ENCODE measurements around the gene GPM6B.

GPM6B gene

DNA sequence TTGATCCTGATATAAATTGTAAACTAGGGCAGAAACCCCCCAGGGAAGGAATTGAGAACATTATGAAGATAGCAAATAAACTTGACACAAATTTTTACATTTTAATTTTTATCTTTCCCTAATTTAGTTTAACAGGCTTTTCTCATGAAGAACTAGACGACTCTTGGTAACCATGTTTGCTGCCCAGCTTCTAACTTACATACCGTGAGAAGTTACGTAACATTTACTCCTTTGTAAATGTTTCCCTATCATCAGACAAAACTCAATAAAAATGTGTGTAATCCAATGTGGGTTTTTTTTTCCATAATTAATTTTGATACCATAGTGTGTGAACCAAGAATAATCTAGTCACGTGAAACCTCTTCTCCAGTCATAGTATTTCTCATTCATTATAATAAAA, 48.0 kb downstream of the GPM6B start:
- no peak for DNase-seq (ENCODE audit: low read depth in 2 of 2)

DNA sequence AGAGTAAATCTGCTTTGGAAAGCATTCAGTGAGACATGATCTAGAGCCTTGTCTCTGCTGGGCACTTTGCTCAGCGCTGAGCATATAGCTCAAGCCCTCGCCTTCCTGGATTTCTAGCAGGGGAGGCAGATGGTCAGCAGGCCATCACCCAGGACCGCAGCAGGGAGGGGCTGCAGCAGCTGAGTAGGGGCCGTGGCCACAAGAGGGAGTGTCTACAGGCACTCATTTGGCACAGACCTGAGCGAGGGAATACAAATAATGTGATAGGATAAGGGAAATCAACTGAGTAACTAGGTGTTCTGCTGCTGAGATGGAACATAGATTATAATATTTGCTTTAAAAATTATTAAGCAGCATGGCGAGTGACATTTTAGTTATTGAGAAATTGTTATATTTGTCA, 52.1 kb downstream of the GPM6B start:
- DNase-seq (ENCODE audit: low read depth in 2 of 2), result no peak

DNA sequence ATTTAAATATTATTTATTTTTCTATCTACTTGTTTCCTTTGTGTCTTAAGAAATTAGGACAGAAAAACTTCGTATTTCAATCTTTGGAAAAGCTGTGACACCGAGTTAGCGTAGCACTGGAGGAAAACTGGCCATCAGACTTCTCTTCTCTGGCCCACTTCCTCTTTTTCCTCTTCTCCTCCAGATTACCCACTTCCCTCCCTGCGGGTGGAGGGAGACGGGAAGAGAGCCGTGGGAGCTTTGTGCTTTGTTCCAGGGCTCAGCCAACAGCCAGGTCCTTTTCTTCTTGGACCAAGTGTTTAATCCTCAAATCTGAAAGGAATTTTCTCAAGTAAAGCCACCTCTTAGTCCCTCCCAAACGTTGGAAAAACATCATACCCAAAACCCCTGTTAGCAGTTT, 52.6 kb downstream of the GPM6B start:
- no peak for DNase-seq (ENCODE audit: low read depth in 2 of 2)

DNA sequence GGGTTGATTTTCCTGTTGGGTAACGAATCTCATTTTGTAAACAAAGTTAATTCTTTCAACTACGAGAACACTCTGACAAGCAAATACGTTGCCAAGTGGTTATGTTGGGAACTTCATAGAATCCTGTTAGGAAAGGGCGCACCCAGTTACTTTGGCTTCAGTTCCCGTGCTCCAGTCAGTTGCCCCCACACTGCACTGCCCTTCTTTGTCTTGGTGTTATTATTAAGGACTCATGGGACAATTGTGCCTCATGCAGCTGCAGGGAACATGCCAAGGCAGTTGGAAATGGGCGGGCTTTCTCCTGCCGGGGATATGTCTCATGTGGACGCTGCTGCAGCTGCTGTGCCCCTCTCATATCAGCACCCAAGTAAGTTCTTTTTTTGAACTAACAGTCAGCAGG, 53.4 kb downstream of the GPM6B start:
- DNase-seq (ENCODE audit: low read depth in 2 of 2), result no peak

DNA sequence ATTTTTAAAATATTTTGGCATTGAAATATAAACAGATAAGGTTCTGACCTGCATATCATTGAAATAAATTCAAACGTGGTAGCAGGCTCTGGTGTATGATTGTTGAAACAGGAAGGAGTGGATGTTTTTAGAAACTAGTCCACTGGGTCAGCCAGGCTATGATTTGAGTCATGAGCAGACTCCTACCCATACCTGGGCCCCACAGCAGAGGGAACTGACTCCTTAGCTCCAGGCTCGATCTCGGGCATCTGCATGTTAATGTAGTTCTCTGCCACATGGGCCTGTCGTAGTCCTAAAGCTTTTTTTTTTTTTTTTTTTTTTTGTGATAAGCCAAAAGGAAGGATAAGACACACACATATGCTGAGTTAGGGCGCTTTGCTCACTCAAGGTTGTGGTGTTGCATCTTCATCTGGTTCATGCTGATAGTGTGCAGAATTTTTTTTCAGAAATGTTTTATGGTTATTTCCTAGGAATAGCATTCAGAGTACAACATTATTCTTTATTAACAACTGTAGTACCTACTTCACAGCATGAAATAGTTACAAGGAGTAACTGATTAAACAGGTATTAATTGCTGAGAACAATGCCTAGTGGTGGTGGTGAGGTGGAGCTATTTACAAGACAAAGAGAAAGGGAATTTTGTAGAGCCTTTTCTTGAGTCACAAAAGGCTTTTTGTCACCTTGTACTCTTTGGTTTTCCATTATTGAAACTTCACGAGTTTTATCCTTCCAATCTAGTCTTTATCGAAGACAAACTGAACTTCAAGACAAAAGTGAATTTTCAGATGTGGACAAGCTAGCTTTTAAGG, 55.1 kb downstream of the GPM6B start:
- no peak for DNase-seq (ENCODE audit: low read depth in 2 of 2)

DNA sequence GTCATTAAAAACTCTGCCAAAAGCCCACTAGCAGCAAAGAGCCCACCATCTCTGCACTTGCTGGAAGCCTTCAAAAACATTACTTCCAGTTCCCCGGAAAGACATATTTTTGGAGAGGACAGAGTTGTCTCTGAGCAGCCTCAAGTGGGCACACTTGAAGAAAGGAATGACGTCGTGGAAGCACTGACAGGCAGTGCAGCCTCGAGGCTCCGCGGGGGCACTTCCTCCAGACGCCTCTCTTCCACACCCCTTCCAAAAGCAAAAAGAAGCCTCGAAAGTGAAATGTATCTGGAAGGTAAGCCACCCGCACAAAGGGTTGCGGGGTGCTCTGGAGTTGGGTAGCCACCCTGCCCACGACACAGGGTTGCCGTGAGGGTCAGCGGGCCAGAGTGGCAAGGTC, 56.5 kb downstream of the GPM6B start:
- no peak for DNase-seq (ENCODE audit: low read depth in 2 of 2)

DNA sequence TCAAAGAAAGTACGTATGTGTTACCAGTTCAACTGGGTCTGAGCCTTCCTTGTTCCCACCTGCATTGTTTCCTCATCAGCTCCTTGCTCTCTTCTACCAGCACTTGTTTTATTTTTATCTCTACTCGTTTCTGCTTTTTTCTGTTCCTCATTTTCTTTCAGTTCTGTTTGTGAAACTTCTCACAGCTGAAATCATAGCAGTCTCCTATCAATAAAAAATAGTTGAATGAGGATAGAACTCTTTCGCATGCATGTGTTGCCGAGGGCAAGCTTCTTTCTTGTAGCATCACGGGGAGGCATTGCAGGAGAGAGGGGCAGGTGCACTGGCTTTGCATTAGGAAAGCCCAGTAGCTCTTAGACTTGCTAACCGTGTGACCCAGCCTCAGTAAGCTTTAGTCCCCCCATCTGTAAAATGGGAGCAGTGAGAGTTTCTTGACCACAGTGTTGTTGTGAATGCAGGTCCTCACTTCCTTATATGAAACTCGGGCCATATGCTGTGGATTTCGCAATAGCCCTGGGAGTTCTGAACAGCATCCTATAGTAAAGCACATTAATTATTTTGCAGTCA, 57.7 kb downstream of the GPM6B start:
- no peak for DNase-seq (ENCODE audit: low read depth in 2 of 2)

DNA sequence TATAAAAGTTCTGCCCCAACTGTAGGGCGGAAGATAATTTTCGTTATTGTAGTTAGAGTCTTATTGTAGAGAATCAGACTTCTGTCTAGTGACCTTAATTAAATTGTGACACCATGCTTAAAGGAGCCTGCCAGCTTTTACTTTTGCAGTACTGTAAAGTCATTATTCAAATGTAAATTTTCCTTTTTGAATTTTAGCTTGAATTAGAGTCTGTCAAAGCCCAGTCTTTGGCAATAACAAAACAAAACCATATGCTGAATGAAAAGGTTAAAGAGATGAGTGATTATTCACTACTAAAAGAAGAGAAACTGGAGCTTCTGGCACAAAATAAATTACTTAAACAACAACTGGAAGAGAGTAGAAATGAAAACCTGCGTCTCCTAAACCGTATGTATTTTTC, 60.5 kb downstream of the GPM6B start:
- DNase-seq (ENCODE audit: low read depth in 2 of 2), result no peak

DNA sequence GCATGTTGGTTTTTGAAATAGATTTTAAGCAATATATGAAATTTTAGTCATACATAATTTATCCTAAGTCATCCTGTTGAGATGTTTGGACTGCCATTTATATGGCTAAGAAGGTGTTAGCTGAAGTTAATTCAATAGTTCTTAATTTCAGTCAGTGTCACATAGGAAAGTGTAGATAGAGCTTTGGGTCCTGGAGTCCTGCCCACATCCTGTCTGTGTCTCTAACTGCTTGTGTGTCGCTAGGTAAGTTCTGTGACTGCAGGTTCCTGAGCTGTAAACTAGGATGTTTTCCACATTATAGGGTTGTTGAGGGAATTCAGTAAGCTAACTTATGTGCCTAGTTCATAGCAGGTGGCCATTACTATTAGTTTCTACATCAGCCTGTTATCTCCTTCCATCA, 61.6 kb downstream of the GPM6B start:
- no peak for DNase-seq (ENCODE audit: low read depth in 2 of 2)

DNA sequence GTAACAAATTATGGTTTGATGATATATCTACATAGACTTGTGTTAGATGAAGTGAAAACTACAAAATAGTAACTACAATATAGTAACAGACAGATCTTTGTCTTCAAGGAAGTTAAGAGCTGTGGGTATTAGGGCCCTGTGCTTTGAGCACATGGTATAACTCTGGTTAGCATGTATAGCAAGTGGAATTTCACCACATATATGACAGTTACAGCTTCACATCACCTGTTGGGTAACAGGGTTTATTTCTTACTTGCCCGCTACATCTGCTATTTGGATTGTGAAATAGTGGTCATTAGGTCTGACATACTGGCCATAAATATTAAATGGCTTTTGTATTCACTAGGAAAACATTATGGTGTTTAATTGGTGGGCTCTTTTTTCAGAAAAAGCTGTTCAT, 62.1 kb downstream of the GPM6B start:
- DNase-seq (ENCODE audit: low read depth in 2 of 2), result no peak

DNA sequence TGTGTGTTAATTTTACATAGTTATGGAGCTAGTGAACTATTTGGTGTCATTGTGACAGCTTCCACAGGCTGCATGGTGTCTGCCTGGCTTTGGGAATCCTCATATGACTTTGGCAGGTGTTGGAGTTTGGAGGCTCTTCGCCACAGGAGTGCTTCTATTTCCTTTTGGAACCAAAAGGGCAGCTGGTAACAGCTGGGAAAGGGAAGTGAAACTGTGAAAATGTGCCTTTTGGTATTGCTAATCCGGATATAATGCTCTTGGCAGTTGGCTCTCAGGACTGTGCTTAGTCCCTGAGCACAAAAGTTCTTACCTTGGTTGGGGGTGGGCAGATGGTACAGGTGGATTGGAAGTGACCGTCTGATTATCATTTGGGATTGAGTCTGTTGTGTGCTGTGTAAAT, 64.2 kb downstream of the GPM6B start:
- DNase-seq (ENCODE audit: low read depth in 2 of 2), result no peak

DNA sequence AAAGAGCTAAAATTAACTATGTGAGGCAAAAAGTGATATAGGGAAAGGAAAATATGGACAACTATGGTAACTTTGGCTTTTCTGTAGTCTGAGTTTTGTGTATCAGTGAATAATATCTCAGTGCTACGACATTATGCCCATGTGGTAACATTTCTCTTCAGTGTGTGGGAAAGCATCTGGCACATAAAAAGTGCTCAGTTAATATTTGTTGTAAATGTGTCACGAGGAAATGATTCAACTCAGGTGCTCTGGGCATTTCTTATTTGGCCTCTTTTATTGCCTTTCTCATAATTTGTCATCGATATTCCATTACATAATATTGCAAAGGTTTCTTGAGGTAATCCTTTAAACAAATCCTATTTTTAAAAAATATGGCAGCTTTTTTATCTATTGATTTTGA, 64.8 kb downstream of the GPM6B start:
- DNase-seq (ENCODE audit: low read depth in 2 of 2), result no peak

DNA sequence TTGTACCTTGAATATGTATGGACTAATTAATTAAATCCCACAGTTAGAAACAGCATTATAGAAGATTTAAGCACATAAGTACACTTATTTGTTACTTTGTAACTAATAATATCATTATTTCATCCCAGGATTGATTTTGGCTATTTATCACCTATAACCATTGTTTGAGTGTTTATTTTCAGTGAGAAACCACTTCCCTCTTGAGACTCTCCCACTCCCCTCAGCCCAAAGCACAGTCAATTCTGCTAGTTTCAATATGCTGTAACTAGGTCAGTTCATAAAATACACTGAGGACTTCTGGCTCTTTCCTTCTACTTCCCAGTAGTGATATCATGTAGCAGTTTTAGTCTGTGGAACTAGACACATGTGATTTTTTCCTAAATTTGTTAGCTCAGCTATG, 66.1 kb downstream of the GPM6B start:
- no peak for DNase-seq (ENCODE audit: low read depth in 2 of 2)

DNA sequence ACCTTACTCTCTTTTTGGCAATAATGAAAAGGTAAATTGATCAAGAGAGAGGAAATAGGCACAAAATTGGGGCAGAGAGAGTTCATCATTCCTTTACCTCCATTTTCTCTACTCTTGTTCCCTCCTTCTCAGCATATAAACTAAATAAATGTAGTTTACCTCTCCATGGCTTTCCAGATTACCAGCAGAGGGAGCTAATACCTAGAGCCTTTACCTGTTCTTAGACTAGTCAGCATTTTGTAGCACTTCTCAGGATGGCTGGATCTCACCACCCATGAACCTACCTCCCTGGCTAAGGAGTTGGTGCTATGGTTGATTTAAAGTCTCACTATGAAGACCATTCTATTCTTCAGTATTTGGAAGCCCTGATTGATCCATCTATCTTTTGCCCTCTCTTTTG, 66.7 kb downstream of the GPM6B start:
- DNase-seq (ENCODE audit: low read depth in 2 of 2), result no peak

DNA sequence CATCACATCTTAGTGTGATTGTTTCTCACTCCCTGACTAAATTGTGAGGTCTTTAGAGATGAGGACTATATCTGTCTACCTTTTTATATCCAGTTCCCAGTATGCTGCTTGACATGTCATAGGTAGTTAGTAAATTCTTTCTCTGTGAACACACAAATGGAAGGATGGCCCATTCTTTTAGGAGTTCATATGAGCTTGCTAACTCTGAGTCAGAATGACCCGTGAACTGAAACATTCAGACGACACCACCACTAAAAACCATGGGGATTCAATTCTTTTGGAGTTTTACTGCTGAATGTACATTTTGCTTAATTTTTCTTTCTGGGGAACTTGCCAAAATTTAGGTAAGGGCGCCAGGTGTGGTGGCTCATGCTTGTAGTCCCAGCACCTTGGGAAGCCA, 68.4 kb downstream of the GPM6B start:
- DNase-seq (ENCODE audit: low read depth in 2 of 2), result no peak

DNA sequence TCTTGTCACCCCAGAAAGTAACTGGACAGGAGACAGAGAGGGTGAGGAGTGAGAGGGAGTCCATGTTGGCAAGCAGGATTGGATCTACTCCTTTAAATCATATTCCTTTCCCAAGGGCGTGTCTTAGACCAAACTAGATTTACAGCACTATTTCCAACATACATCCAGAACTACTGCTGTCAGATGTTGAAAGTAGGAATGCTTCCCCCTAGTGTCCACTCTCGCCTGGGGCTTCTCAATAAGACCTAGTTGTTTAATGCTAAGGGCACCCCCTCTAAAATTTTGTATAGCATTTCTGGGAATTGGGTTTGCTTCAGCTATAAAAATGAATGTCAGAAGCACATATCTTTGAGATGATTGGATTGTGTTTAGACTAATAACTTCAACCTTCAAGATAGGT, 69.1 kb downstream of the GPM6B start:
- no peak for DNase-seq (ENCODE audit: low read depth in 2 of 2)

DNA sequence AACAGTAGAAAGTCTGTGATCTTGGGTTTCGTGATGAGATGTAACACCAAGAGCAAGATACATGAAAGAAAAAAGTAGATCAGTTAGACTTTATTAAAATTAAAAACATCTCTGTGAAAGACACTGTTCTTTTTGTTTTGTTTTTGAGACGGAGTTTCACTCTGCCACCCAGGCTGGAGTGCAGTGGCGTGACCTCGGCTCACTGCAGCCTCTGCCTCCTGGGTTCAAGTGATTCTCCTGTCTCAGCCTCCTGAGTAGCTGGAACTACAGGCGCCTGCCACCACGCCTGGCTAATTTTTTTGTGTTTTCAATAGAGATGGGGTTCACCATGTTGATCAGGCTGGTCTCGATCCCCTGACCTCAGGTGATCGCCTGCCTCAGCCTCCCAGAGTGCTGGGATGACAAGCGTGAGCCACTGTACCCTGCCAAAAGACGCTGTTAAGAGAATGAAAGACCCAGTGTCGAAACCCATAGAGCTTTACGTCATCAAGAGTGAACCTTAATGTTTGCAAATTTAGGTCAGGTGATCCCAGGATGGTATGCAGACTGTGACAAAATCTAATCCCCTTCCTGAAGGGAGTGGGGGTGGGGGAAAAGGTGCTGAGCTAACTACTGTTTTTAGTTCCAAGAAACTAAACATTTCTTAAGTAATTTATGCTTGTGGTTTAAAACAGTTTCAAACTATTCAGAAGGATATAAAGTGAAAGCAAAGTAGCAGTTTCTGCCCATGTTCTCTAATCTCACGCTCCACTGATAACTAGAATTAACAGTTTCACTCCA, 74.3 kb downstream of the GPM6B start:
- no peak for DNase-seq (ENCODE audit: low read depth in 2 of 2)

DNA sequence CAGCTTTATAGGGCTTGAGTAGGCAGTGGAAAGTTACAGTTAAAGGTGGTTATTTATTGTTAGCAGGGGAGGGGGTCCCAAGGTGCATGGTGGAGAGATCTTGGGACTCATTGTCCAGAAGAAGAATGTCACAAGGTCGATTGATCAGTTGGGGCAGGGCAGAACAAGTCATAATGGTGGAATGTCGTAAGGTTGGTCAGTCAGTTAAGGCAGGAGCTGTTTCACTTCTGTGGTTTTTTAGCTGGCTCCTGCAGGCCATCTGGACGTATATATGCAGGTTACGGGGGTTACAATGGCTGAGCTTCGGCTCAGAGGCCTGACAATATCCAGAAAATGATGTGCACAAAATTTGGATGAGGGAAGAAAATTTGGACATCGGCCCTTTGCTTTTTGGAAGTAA, 75.2 kb downstream of the GPM6B start:
- no peak for DNase-seq (ENCODE audit: low read depth in 2 of 2)

DNA sequence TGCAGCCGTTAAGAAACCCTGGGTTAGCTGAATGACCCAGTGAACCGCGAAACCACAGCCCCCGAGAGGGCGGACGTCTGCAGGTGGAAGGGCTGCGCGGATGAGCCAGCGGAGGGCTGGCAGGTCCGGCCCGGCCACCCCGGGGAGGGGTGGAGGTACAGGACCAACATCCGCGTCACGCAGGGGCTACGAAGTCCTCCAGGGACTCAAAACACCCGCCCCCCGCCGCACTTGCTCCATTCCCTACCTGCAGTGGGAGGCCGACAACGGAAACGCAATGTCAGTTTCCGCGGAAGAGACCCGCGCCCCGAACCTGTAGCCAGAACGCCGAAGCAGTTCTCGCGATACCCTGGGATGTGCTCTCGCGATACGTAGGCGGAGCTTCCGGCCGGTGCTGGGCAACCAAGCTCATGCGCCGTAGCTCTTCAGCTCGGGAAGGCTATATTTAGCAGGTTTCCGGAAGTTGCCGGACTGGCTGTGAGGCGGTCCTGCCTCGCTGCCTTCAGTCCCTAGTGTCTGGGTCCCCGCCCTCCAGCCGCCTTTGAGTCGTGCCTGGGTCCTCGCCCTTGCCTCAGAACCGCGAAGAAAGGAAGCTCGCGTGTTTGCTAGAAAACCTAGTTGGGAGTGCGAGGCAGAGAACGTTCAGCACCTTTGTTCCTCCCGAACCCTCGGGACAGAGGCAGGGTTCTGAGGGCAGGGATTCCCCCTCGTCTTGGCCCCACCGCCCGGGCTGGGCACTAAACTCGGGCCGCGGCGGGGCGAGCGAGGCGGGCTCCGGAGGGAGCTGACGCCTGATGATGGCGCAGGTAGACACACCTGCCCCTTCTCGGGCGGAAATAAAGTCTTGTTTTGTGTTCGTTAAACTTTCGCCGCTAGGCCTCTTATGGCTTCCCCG, 82.4 kb downstream of the GPM6B start, which contains the start of the genes OFD1 and TRAPPC2:
OFD1 (plus strand) TSS at position 471 of the 895 bp plus-strand sequence; CDS start at position 795, 324 bp downstream.
TRAPPC2 (minus strand) TSS at position 343 of the 895 bp plus-strand sequence. CDS start 14,657 bp downstream, outside the sequence.
- DNase-seq (ENCODE audit: low read depth in 2 of 2), result peak; percentile 79 to 81

DNA sequence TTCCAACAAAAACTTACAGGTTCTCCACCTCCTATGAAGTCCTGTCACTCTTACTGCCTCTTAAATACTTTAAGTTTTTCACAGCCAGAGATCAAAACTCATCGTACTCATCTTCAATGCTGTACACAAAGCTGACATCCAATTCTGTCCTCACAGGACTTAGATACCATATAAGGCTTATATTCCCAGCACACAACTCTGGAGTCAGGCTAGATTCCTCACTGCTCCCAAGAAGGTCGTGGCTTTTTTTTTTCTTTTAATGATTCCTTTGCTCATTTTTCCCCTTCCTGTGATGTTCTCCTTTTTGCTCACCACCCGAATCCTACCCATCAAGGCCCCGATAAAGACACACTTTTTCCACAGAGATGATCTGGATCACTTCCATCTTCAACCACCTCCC, 83.4 kb downstream of the GPM6B start:
- no peak for DNase-seq (ENCODE audit: low read depth in 2 of 2)

DNA sequence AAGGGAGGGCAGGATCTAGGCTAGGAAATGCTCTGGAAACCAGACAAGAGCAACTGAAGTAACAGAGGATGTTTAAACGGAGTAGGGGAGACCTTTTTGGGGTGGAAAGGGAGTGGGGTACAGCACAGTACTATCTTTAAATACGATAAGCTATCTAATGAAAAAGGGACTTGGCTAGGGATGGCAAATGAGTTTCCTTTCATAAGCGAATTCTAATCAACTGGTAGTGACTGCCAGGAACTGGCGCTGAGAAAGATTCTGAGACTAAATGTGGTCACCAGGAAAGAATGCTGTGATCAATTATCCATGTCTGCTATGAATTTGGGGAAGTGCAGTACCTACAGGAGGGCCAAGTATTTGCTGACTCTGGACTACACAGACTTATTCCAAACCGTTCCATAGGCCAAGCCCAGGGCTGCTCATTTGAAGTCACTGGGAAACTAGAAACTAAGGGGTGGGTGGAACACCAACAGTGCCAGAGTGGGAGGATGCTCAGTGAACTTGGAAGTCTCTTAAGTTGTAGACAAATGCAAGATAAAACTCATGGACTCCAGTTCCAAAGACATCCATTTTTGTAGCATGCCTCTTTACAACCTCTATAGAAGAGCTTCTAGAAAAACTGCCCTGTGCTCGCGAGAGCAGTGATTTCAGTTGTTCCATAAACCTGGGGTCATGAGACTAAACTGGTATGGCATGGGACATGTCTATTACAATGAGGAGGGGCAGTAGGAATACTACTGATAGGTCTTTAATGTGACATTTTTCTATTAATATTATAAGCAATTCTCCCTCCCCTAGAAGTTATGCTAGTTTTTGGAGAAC, 84.4 kb downstream of the GPM6B start:
- DNase-seq (ENCODE audit: low read depth in 2 of 2), result no peak

Measured in stimulated activated CD8-positive, alpha-beta memory T cell treated with anti-CD3 and anti-CD28 coated beads, Interleukin-2, amount 100 ng/mL, for 48 hours (primary cell).